K562 (cell line): ENCODE results near the gene CAPN12. TPM values are rescaled to one million over a fixed set of nuclear protein-coding genes. Genes with fewer than 3 reads are reported as not detected.

Experiments
- CBX5 ChIP-seq: IDR thresholded peaks from 2 replicates; pipeline ENCODE4 v1.6.1; 2014; ENCODE audit warnings: low read depth, borderline replicate concordance
- CEBPB ChIP-seq: fragments of 450-650 bp; IDR thresholded peaks from 2 replicates; pipeline ENCODE4 v1.6.1; 2016; ENCODE audit warnings: missing genetic modification characterization, missing compliant biosample characterization
- FOXO4 ChIP-seq: fragments of 450-650 bp; formaldehyde crosslinking; IDR thresholded peaks from 2 replicates; pipeline ENCODE4 v1.4.0; 2020; ENCODE audit warnings: mild to moderate bottlenecking, moderate library complexity
- HCFC1 ChIP-seq: IDR thresholded peaks from 2 replicates; pipeline ENCODE4 v1.6.1; 2012; ENCODE audit warnings: low read depth, low read length, improper control_type of control experiment
- MAX ChIP-seq: sonication (generic); formaldehyde crosslinking; IDR thresholded peaks from 2 replicates; pipeline ENCODE4 v1.9.0; 2022; ENCODE audit warnings: mild to moderate bottlenecking, missing genetic modification reagents
- PHTF2 ChIP-seq: fragments of 250-450 bp; sonication (Bioruptor Pico); IDR thresholded peaks from 2 replicates; pipeline ENCODE4 v1.5.0; 2021; ENCODE audit warnings: mild to moderate bottlenecking
- PRPF4 ChIP-seq: fragments of 200-400 bp; formaldehyde crosslinking; IDR thresholded peaks from one replicate; pipeline ENCODE4 v1.6.1; 2017; ENCODE audit warnings: low read length, low read depth, mild to moderate bottlenecking; ENCODE audit not compliant: insufficient read depth, poor library complexity, severe bottlenecking
- SAFB ChIP-seq: fragments of 200-400 bp; formaldehyde crosslinking; IDR thresholded peaks from 2 replicates; pipeline ENCODE4 v1.6.1; 2017; ENCODE audit warnings: low read depth, low read length, borderline replicate concordance
- TARDBP ChIP-seq: fragments of 450-650 bp; IDR thresholded peaks from 2 replicates; pipeline ENCODE4 v1.6.1; 2016
- XRCC4 ChIP-seq: IDR thresholded peaks from one replicate; pipeline ENCODE4 v1.6.1; 2011; ENCODE audit not compliant: insufficient read depth, insufficient read length; ENCODE audit errors: extremely low read depth
- ZNF134 ChIP-seq: fragments of 250-450 bp; sonication (Bioruptor Pico); conservative IDR thresholded peaks from 2 replicates; pipeline ENCODE4 v1.4.0; 2020
- ZNF232 ChIP-seq: sonication (generic); formaldehyde crosslinking; IDR thresholded peaks from 2 replicates; pipeline ENCODE4 v1.8.0; 2022; ENCODE audit warnings: mild to moderate bottlenecking, missing genetic modification reagents
- ZNF584 ChIP-seq: fragments of 200-800 bp; sonication (Bioruptor generic); IDR thresholded peaks from 2 replicates; pipeline ENCODE4 v1.6.1; 2016; ENCODE audit warnings: low read depth, mild to moderate bottlenecking, missing genetic modification characterization, missing compliant biosample characterization
- polyA plus RNA-seq, 8 experiments: library from polyadenylated mRNA; depleted of rRNA in 4 of 8; stranded (reverse) in 5 of 8; unstranded in 3 of 8; fragments of >200 nt; fragmentation: Nextera tagmentation in 2 of 8; fragmentation: Illumina TruSeq in 1 of 8; extraction: Ambion mirVana in 2 of 8; extraction: Trizol in 1 of 8; gene quantifications; 2 replicates each; pipeline versions ENCODE4 v1.2.1 to v1.2.3, GENCODE V29; 2011 to 2014; ENCODE audit warnings: inconsistent platforms in 1 of 8, missing spikeins in 1 of 8
- total RNA-seq, 7 experiments: library from RNA; depleted of rRNA in 6 of 7; stranded (reverse); fragments of >200 nt in 6 of 7; fragmentation: Illumina TruSeq in 2 of 7; extraction: Trizol in 2 of 7; gene quantifications; 2 replicates each; pipeline versions ENCODE4 v1.2.1 to v1.2.3, GENCODE V29; 2011 to 2021; ENCODE audit warnings: low replicate concordance in 1 of 7

Gene CAPN12
- total and polyA plus RNA-seq, 9 of the 15 experiments (the other 6 are each of a cell fraction or from before 2014, with no cell fraction given): 0.83 to 7.0 (median 1.6) TPM

GRCh38 chr19:38700902-38701454 lies 43.3 kb downstream of the CAPN12 start (continued):
- no peak for TF ChIP-seq FOXO4 (CRISPR knock-in tag)
- TF ChIP-seq ZNF232: no peak
- TF ChIP-seq ZNF134: no peak
- no peak for TF ChIP-seq ZNF584 (CRISPR knock-in tag)
- TF ChIP-seq CEBPB: no peak
- TF ChIP-seq TARDBP: no peak
- no peak for TF ChIP-seq HCFC1
- no peak for TF ChIP-seq XRCC4
- no peak for TF ChIP-seq PHTF2 (CRISPR knock-in tag)
- no peak for TF ChIP-seq MAX (CRISPR knock-in tag)
- no peak for TF ChIP-seq CBX5
- no peak for TF ChIP-seq PRPF4
- TF ChIP-seq SAFB: no peak
